Measurements from ENCODE around the gene GRID2.

GRCh38 chr4:93513851-93514250 is 1210.1 kb downstream of the GRID2 start:
- TF ChIP-seq POLR2A (IDR thresholded peaks at IDR 0.05; ENCODE audit: low read length) (no peak), GATA1 (IDR thresholded peaks at IDR 0.05; ENCODE audit: low read depth, low read length) (no peak)

All from erythroblast (primary cell).